A673 (cell line): ENCODE data around the gene CCDC57.

ENCODE experiments used
- EZH2 ChIP-seq: fragments of 200-600 bp; sonication (generic); IDR thresholded peaks from 2 replicates; pipeline ENCODE4 v1.6.1; 2017; ENCODE audit warnings: borderline replicate concordance, low read depth, mild to moderate bottlenecking, mixed read lengths, antibody characterized with exemption, low read length; ENCODE audit not compliant: poor library complexity, severe bottlenecking
- TF ChIP-seq, protein P1 (sequence below): fragments of 300-800, 200-600 bp; sonication (generic); conservative IDR thresholded peaks from 2 replicates; pipeline ENCODE4 v1.5.1; 2017; ENCODE audit warnings: low read depth, mild to moderate bottlenecking, antibody characterized with exemption, low read length, moderate library complexity, mixed read lengths

DNA sequence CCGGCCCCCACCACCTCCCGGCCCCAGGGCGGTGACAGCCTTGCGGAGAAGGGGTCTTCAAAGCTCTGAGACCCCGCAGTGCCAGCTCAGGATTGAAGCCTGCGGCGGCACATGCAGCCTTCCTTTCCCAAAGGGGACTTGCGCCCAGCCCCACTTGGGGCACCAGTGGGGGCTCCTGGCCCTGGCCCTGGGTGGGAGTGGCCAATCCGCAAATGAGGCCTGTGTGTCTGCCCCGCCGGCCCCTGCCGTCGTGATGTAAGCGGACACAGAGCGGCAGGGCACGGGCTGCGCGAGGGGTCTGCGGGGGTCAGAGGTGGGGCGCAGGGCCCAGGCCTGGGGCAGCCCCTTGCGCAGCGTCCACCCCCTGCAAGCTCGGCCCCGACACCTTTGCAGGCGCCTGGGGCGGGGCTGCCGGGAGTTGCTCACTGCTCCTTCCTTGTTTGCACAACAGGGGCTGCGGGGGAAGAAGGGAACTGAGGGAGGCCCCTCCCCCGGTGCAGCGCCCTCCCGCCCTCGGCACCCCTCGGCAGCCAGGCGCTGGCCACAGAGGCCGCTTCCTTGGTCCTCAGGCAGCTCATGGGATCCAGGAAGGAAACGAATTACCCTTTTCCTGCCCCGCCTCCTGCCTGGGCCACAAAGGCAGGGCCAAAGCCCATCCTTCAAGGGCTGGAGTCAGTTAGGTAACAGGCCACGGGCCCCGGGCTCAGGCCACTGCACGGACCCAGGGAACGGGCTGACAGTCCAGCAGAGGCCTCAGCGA lies 19.1 kb upstream of the CCDC57 start:
- TF ChIP-seq, protein P1, sequence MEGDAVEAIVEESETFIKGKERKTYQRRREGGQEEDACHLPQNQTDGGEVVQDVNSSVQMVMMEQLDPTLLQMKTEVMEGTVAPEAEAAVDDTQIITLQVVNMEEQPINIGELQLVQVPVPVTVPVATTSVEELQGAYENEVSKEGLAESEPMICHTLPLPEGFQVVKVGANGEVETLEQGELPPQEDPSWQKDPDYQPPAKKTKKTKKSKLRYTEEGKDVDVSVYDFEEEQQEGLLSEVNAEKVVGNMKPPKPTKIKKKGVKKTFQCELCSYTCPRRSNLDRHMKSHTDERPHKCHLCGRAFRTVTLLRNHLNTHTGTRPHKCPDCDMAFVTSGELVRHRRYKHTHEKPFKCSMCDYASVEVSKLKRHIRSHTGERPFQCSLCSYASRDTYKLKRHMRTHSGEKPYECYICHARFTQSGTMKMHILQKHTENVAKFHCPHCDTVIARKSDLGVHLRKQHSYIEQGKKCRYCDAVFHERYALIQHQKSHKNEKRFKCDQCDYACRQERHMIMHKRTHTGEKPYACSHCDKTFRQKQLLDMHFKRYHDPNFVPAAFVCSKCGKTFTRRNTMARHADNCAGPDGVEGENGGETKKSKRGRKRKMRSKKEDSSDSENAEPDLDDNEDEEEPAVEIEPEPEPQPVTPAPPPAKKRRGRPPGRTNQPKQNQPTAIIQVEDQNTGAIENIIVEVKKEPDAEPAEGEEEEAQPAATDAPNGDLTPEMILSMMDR: no peak
- TF ChIP-seq EZH2: no peak
